Fibroblast of lung (primary cell): ENCODE measurements around the gene GPM6B.

Source experiments
- EZH2 ChIP-seq: IDR thresholded peaks from 2 replicates; pipeline ENCODE4 v1.5.1; 2012; ENCODE audit warnings: low read length, control low read depth, mild to moderate bottlenecking; ENCODE audit errors: missing control alignments
- TF ChIP-seq, protein P1 (sequence below), 2 donors: IDR thresholded peaks in 1 of 2; conservative IDR thresholded peaks in 1 of 2; 1 replicate in 1 of 2; 2 replicates in 1 of 2; pipeline ENCODE4 v1.5.1; 2011 to 2012; ENCODE audit warnings: low read length in 2 of 2, control low read depth in 1 of 2, inconsistent platforms in 1 of 2, low read depth in 1 of 2, mild to moderate bottlenecking in 1 of 2

DNA sequence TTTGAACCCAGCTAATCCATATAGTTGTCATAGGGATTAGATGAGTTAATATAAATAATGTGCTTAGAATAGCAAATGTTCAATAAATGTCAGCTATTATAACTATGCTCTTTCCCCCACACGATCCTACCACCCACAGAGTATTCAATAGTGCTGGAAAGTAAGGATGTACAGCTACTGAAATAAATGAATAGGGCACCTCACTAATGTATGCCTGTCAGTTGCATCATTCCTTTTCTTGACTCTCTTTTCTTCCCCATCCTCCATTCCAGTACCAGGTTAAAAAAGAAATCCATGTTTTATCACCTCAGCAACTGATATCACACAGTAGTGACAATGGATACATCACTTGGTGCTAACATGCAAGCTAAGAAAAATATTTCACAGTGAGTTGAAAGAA is 42.8 kb upstream of the GPM6B start:
- TF ChIP-seq, protein P1, sequence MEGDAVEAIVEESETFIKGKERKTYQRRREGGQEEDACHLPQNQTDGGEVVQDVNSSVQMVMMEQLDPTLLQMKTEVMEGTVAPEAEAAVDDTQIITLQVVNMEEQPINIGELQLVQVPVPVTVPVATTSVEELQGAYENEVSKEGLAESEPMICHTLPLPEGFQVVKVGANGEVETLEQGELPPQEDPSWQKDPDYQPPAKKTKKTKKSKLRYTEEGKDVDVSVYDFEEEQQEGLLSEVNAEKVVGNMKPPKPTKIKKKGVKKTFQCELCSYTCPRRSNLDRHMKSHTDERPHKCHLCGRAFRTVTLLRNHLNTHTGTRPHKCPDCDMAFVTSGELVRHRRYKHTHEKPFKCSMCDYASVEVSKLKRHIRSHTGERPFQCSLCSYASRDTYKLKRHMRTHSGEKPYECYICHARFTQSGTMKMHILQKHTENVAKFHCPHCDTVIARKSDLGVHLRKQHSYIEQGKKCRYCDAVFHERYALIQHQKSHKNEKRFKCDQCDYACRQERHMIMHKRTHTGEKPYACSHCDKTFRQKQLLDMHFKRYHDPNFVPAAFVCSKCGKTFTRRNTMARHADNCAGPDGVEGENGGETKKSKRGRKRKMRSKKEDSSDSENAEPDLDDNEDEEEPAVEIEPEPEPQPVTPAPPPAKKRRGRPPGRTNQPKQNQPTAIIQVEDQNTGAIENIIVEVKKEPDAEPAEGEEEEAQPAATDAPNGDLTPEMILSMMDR (conservative IDR thresholded peaks at IDR 0.05 in 1 of 2, IDR thresholded peaks at IDR 0.05 in 1 of 2; ENCODE audit: low read depth in 1 of 2, low read length in 2 of 2), result no peak
- TF ChIP-seq EZH2, result no peak
